Testis (tissue), 3 donors: ENCODE measurements around the gene PPCDC. TPM values are rescaled to one million over a fixed set of nuclear protein-coding genes. Genes with fewer than 3 reads are reported as not detected.
"Not testable (repeated sequence)": the region's sequence is repeated elsewhere in the genome, so short reads cannot be mapped to it uniquely, and the experiment has no call there.

Experiments used
- DNase-seq: peaks from one replicate; pipeline ENCODE4 v3.0.0-alpha.2; 2019
- H3K27ac ChIP-seq, 2 donors: fragments of 200-600 bp; sonication (generic); one replicate each; pipeline ENCODE4 v1.5.1; 2019
- H3K27me3 ChIP-seq: fragments of 200-600 bp; sonication (generic); one replicate; pipeline ENCODE4 v1.5.1; 2019
- H3K36me3 ChIP-seq: fragments of 200-600 bp; sonication (generic); one replicate; pipeline ENCODE4 v1.5.1; 2017; ENCODE audit warnings: low read depth; ENCODE audit errors: missing control alignments
- H3K4me1 ChIP-seq: fragments of 200-600 bp; sonication (generic); one replicate; pipeline ENCODE4 v1.5.1; 2019
- H3K4me3 ChIP-seq, 2 donors: fragments of 200-600 bp; sonication (generic); one replicate each; pipeline ENCODE4 v1.5.1; 2017 to 2019
- H3K9me3 ChIP-seq: fragments of 200-600 bp; sonication (generic); one replicate; pipeline ENCODE4 v1.5.1; 2017
- CTCF ChIP-seq, 3 experiments: fragments of 450-650 bp in 2 of 3; fragments of 200-600 bp in 1 of 3; sonication (generic) in 1 of 3; IDR thresholded peaks; one replicate each; pipeline ENCODE4 v1.5.1; 2016 to 2019; ENCODE audit warnings: antibody characterized with exemption in 3 of 3, mild to moderate bottlenecking in 2 of 3, moderate library complexity in 1 of 3
- POLR2A ChIP-seq: fragments of 450-650 bp; IDR thresholded peaks from one replicate; pipeline ENCODE4 v1.6.1; 2017; ENCODE audit warnings: antibody characterized with exemption, mild to moderate bottlenecking, moderate library complexity
- WGBS, 2 donors: methylation state at CpG; one replicate each; pipeline ENCODE4 v1.1.5; 2018; 5-methylcytosine and 5-hydroxymethylcytosine counted together
- intact Hi-C: fragments of 100-400 bp; cut with DNase I; formaldehyde crosslinking; loops from one replicate; pipeline ENCODE4 v1.15.1; 2023; ENCODE audit warnings: low total_unique reads
- polyA plus RNA-seq: library from polyadenylated mRNA; stranded (reverse); fragments of 350-450 nt; fragmentation: Illumina TruSeq; extraction: RNeasy Lipid Tissue Mini Kit (QIAGEN cat#74804); gene quantifications from one replicate; pipeline ENCODE4 v1.2.3, GENCODE V29; 2014; ENCODE audit warnings: low read depth, low replicate concordance; ENCODE audit not compliant: insufficient read depth
- total RNA-seq, 2 donors: library from RNA; depleted of rRNA; stranded (reverse); fragments of >200 nt; gene quantifications; one replicate each; pipeline ENCODE4 v1.2.3, GENCODE V29; 2016

PPCDC gene
- total and polyA plus RNA-seq, 3 donors from 2014 or later = 18.0 to 31.6 (median 23.6) TPM

- Histone ChIP-seq H3K4me1 (no peaks in the 10 kb centered on the region), H3K36me3 (no peaks in the 10 kb centered on the region), H3K9me3 (no peaks in the 10 kb centered on the region), H3K27ac (no peak overlapping the region), H3K4me3 (no peak overlapping the region), H3K27me3 (no peaks in the 10 kb centered on the region)
- intact Hi-C loops = no loop called here
- 90 to 93% methylated on average over 2 of the region's 2 CpGs for WGBS, 2 donors
- no peak for DNase-seq
- no peak for TF ChIP-seq POLR2A
- TF ChIP-seq CTCF (IDR thresholded peaks at IDR 0.05) = no peak
These were observed 52.9 kb downstream of the PPCDC start for GRCh38 chr15:75076277-75076676.

- WGBS, 2 donors = 81 to 93% methylated on average over 4 of the region's 4 CpGs
- H3K36me3 ChIP-seq, H3K9me3 ChIP-seq, H3K27ac ChIP-seq, H3K4me1 ChIP-seq, DNase-seq, H3K27me3 ChIP-seq, H3K4me3 ChIP-seq, intact Hi-C loops: not testable (repeated sequence)
These were observed 54.2 kb downstream of the PPCDC start for GRCh38 chr15:75077551-75077961.

DNA sequence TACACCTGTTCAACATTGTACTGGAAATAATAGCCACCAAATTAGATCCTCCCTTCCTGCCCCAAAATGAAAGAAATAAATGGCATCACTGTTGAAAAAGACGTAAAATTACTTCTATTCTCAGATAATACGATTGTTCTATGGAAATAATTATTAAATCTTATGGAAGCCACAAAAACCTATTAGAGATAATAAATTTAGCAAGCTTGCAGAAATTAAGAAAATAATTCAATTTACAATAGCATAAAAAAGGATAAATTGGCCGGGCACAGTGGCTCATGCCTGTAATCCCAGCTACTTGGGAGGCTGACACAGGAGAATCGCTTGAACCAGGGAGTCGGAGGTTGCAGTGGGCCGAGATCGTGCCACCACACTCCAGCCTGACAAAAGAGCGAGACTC, 57.8 kb downstream of the PPCDC start:
- TF ChIP-seq POLR2A (no peak), CTCF (IDR thresholded peaks at IDR 0.05) (no peak)
- Histone ChIP-seq H3K27me3 (no peaks in the 10 kb centered on the region), H3K4me1 (no peaks in the 10 kb centered on the region), H3K36me3 (no peaks in the 10 kb centered on the region), H3K4me3 (no peak overlapping the region), H3K9me3 (no peaks in the 10 kb centered on the region), H3K27ac (no peak overlapping the region)
- 92 to 93% methylated on average over 7 to 8 of the region's 8 CpGs for WGBS, 2 donors
- no peak for DNase-seq
- intact Hi-C loops = no loop called here

- 65 to 85% methylated on average over 1 of the region's 1 CpG for WGBS, 2 donors
- H3K27ac ChIP-seq = no peak overlapping the region
- TF ChIP-seq CTCF (IDR thresholded peaks at IDR 0.05) (no peak), POLR2A (no peak)
These were observed 59.3 kb downstream of the PPCDC start for GRCh38 chr15:75082689-75083088.

GRCh38 chr15:75085708-75086107, 62.3 kb downstream of the PPCDC start:
- H3K27me3 ChIP-seq, H3K4me1 ChIP-seq, H3K27ac ChIP-seq, H3K9me3 ChIP-seq, intact Hi-C loops, H3K4me3 ChIP-seq, DNase-seq, H3K36me3 ChIP-seq: not testable (repeated sequence)
- 93 to 97% methylated on average over 3 of the region's 3 CpGs for WGBS, 2 donors

More at GRCh38 chr15:75082689-75083088, 59.3 kb downstream of the PPCDC start:
- Histone ChIP-seq H3K4me1 (no peaks in the 10 kb centered on the region), H3K4me3 (no peak overlapping the region), H3K27me3 (no peaks in the 10 kb centered on the region), H3K36me3 (no peaks in the 10 kb centered on the region), H3K9me3 (no peaks in the 10 kb centered on the region)
- intact Hi-C loops = no loop called here
- DNase-seq = no peak
